OCI-LY7 (cell line): ENCODE measurements around the gene NRDC. TPM values are rescaled to one million over a fixed set of nuclear protein-coding genes. Genes with fewer than 3 reads are reported as not detected.

Experiments
- BruUV-seq: library from RNA; stranded (reverse); fragments of 400-500 nt; replicated peaks from 2 replicates; lab custom pipeline; 2021; lab: Mats Ljungman, UMichigan
- CTCF ChIA-PET: fragments of 300-600 bp; sonication (Branson Sonifier 250); formaldehyde crosslinking; loops from one replicate; lab custom pipeline; 2022; ENCODE audit warnings: antibody characterized with exemption; ENCODE audit not compliant: unreplicated experiment; lab: Charles Lee
- POLR2A ChIA-PET: fragments of 300-600 bp; sonication (Branson Sonifier 250); formaldehyde crosslinking; loops from one replicate; lab custom pipeline; 2022; ENCODE audit warnings: antibody characterized with exemption; lab: Charles Lee
- DNase-seq: peaks from one replicate; pipeline ENCODE4 v3.0.0-alpha.2; 2015; ENCODE audit warnings: low spot score
- H2AFZ ChIP-seq: fragments of 200-600 bp; sonication (generic), shearing (Covaris generic); 2 replicates; pipeline ENCODE4 v1.6.1; 2014; ENCODE audit warnings: mild to moderate bottlenecking, antibody characterized with exemption, low read length, moderate library complexity
- H3K27ac ChIP-seq: fragments of 200-600 bp; sonication (generic); 2 replicates; pipeline ENCODE4 v1.5.1; 2014; ENCODE audit warnings: mixed run types, low read depth, mild to moderate bottlenecking, moderate library complexity, low read length, inconsistent platforms; ENCODE audit not compliant: poor library complexity, severe bottlenecking
- H3K36me3 ChIP-seq: fragments of 200-600 bp; sonication (generic); 2 replicates; pipeline ENCODE4 v1.6.1; 2014; ENCODE audit warnings: mild to moderate bottlenecking, antibody characterized with exemption, low read length, moderate library complexity, mixed read lengths; ENCODE audit not compliant: insufficient read depth
- H3K4me1 ChIP-seq: fragments of 200-600 bp; sonication (generic); 2 replicates; pipeline ENCODE4 v1.5.1; 2014; ENCODE audit warnings: mild to moderate bottlenecking, low read length; ENCODE audit not compliant: insufficient read depth, poor library complexity, severe bottlenecking
- H3K4me2 ChIP-seq: fragments of 200-600 bp; sonication (generic); 2 replicates; pipeline ENCODE4 v1.6.1; 2014; ENCODE audit warnings: mild to moderate bottlenecking, low read length
- H3K4me3 ChIP-seq: fragments of 200-600 bp; sonication (generic); 2 replicates; pipeline ENCODE4 v1.5.1; 2014; ENCODE audit warnings: mild to moderate bottlenecking, low read depth, low read length; ENCODE audit not compliant: poor library complexity, severe bottlenecking
- H3K79me2 ChIP-seq: fragments of 200-600 bp; sonication (generic); 2 replicates; pipeline ENCODE4 v1.6.1; 2016; ENCODE audit warnings: low read depth, mild to moderate bottlenecking, low read length, moderate library complexity, mixed read lengths; ENCODE audit not compliant: insufficient read depth
- H3K9me2 ChIP-seq: fragments of 200-600 bp; sonication (generic); 2 replicates; pipeline ENCODE4 v1.6.1; 2016; ENCODE audit warnings: mild to moderate bottlenecking, low read length, mixed read lengths; ENCODE audit not compliant: insufficient read depth
- H3K9me3 ChIP-seq: fragments of 200-600 bp; sonication (generic); 2 replicates; pipeline ENCODE4 v1.6.1; 2014; ENCODE audit warnings: mild to moderate bottlenecking, mixed run types, low read length, mixed read lengths
- H4K20me1 ChIP-seq: fragments of 200-600 bp; sonication (generic); 2 replicates; pipeline ENCODE4 v1.6.1; 2014; ENCODE audit warnings: mild to moderate bottlenecking, antibody characterized with exemption, low read length, moderate library complexity, mixed read lengths; ENCODE audit not compliant: insufficient read depth
- CTCF ChIP-seq: fragments of 200-600 bp; sonication (generic); conservative IDR thresholded peaks from 2 replicates; pipeline ENCODE4 v1.5.1; 2014; ENCODE audit warnings: mild to moderate bottlenecking, antibody characterized with exemption, low read length, moderate library complexity, mixed read lengths
- EZH2phosphoT487 ChIP-seq: fragments of 200-600 bp; sonication (generic); IDR thresholded peaks from 2 replicates; pipeline ENCODE4 v1.6.1; 2018; ENCODE audit warnings: low read depth, borderline replicate concordance, mild to moderate bottlenecking, mixed run types, antibody characterized with exemption, low read length, moderate library complexity, mixed read lengths
- intact Hi-C: fragments of 100-400 bp; cut with micrococcal nuclease; formaldehyde crosslinking; loops from one replicate; pipeline ENCODE4 v1.10.0; 2022; ENCODE audit not compliant: unreplicated experiment
- total RNA-seq, 2 experiments: library from RNA; depleted of rRNA in 1 of 2; stranded (reverse); fragments of >200 nt in 1 of 2; shearing (Covaris generic) in 1 of 2; gene quantifications; 2 replicates each; pipeline ENCODE4 v1.2.3, GENCODE V29; 2014 to 2022

Gene NRDC
- total RNA-seq, 2 experiments from 2014 or later = 48.0 to 162 TPM

DNA sequence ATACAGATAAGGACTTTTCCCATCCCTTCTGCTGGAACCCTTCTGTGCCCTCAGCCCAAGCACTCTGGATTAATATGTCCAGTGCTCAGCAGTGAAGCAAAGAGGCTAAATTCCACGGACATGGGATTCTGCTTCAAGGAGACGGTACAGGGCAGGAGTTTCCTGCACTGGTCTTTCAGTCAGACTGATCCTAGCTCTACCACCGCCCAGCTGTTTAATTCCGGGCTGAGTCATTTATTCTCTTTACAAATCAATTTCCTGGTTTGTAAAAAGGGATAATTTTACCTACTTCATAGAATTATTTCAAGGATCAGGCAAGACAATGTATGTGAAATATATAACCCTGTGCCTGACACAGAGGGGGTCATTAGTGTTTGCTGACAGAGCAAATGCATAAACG is 41.6 kb upstream of the NRDC start:
- no peaks in the 10 kb centered on the region for H3K9me3 ChIP-seq
- no peaks in the 10 kb centered on the region for H3K9me2 ChIP-seq
- no peaks in the 10 kb centered on the region for H3K79me2 ChIP-seq
- H4K20me1 ChIP-seq = no peaks in the 10 kb centered on the region
- H3K4me2 ChIP-seq = no peak overlapping the region
- H3K36me3 ChIP-seq = no peaks in the 10 kb centered on the region
- DNase-seq = no peak
- TF ChIP-seq CTCF (no peak), EZH2phosphoT487 (no peak)
- POLR2A ChIA-PET = no interaction called here
- no peak overlapping the region for H3K4me3 ChIP-seq
- intact Hi-C loops = no loop called here
- H3K4me1 ChIP-seq = no peaks in the 10 kb centered on the region
- no peak overlapping the region for H3K27ac ChIP-seq
- no TSS peak for BruUV-seq
- H2AFZ ChIP-seq = no peak overlapping the region
- CTCF ChIA-PET = no interaction called here

DNA sequence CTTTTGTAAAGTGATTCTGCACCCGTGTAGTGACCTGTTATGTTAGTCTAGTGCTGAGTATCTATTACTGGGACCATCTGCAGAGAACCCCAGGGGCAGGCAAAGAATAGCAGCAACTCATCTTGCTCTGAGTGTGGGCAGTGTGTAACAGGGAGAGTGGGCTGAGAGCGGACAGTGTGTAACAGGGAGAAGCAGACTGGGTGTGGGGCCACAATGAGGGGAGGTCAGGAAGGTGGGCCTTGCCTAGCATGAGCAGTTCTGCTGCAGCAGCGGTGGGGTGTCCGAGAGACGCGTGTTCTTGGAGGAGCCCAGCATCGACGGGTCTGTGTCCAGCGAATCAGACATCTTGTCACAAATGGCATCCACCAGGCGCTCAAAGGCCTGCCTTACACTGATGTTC is 41.2 kb upstream of the NRDC start:
- no peaks in the 10 kb centered on the region for H3K9me2 ChIP-seq
- no peak for TF ChIP-seq EZH2phosphoT487
- TF ChIP-seq CTCF = no peak
- no peaks in the 10 kb centered on the region for H3K79me2 ChIP-seq
- H3K4me3 ChIP-seq = no peak overlapping the region
- H3K27ac ChIP-seq = no peak overlapping the region
- H2AFZ ChIP-seq = no peak overlapping the region
- intact Hi-C loops = no loop called here
- no peak overlapping the region for H3K4me2 ChIP-seq
- CTCF ChIA-PET = no interaction called here
- POLR2A ChIA-PET = no interaction called here
- no peaks in the 10 kb centered on the region for H4K20me1 ChIP-seq
- DNase-seq = no peak
- BruUV-seq = no TSS peak
- no peaks in the 10 kb centered on the region for H3K4me1 ChIP-seq
- H3K36me3 ChIP-seq = no peaks in the 10 kb centered on the region
- no peaks in the 10 kb centered on the region for H3K9me3 ChIP-seq

DNA sequence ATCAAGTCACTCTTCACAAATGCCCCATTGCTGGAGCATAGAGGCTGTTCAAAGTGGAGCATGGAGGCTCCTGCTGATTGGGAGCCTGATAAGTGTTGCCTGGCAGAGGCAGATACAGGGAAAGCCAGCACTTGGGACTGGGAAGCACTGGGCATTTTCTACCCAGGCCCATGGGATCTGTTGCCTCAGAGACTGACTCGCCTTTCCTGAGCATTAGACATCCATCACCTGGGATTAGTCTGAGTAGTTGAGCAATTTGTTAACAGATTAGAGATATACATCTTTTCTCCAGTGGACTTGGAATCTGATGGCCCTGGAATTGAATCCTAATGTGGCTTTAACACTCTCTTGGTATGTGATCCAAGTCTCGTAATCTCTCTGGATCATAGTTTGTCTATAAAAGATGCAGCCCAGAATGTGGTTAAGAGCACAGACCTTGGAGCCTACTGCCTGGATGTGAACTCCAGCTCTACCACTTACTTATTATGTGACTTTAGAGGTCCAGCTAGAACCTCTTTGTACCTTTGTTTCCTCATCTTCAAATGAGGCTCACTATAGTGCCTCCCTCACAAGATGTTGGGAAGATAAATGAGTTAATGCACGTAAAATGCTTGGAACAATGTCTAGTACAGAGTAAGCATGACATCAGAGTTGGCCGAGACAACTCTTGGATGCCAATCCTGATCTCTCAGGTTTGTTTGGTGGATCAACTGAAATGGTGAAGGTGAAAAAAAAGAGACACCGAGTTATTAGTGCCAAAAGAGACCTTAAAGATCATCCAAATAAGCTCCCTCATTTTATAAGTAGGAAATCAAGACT is 38.3 kb upstream of the NRDC start:
- no peaks in the 10 kb centered on the region for H4K20me1 ChIP-seq
- no TSS peak for BruUV-seq
- POLR2A ChIA-PET = interaction anchor here (0.6 to 0.7 kb wide), 2 partner anchors 8 to 332 kb away, joined by 3 read pairs; no protein-coding TSS in a partner anchor
- no peak overlapping the region for H3K4me3 ChIP-seq
- intact Hi-C loops = no loop called here
- H3K4me1 ChIP-seq = no peaks in the 10 kb centered on the region
- no peaks in the 10 kb centered on the region for H3K36me3 ChIP-seq
- H3K4me2 ChIP-seq = no peak overlapping the region
- H3K79me2 ChIP-seq = no peaks in the 10 kb centered on the region
- no peaks in the 10 kb centered on the region for H3K9me3 ChIP-seq
- no peak for TF ChIP-seq CTCF
- TF ChIP-seq EZH2phosphoT487 = no peak
- CTCF ChIA-PET = no interaction called here
- no peak overlapping the region for H2AFZ ChIP-seq
- no peaks in the 10 kb centered on the region for H3K9me2 ChIP-seq
- DNase-seq = no peak
- H3K27ac ChIP-seq = no peak overlapping the region
